ENCODE results near the gene SMPDL3B. TPM values are rescaled to one million over a fixed set of nuclear protein-coding genes. Genes with fewer than 3 reads are reported as not detected.
"Not testable (repeated sequence)": the region's sequence is repeated elsewhere in the genome, so short reads cannot be mapped to it uniquely, and the experiment has no call there.

The SMPDL3B gene
- total RNA-seq, 1 experiment from 2014 or later = 11.7 TPM

GRCh38 chr1:28002600-28002999 is 67.8 kb downstream of the SMPDL3B start:
- no TSS peak for BruUV-seq (replicated peaks)
- intact Hi-C loops (cut with micrococcal nuclease; ENCODE audit: unreplicated experiment) = no loop called here
- Histone ChIP-seq H3K27me3 (replicated peaks; ENCODE audit: control insufficient read depth, insufficient read depth, low read length) (no peaks in the 10 kb centered on the region), H3K9me3 (no peaks in the 10 kb centered on the region), H3K36me3 (ENCODE audit: control insufficient read depth, insufficient read depth, low read length) (no peaks in the 10 kb centered on the region), H3K4me3 (ENCODE audit: low read depth, low read length) (no peak overlapping the region), H3K4me1 (no peaks in the 10 kb centered on the region)
- H3K4me3 Mint-ChIP-seq (ENCODE audit: unreplicated experiment) = no peak overlapping the region
- ChIA-PET POLR2A (no interaction called here), CTCF (no interaction called here)
- H3K9me3 Mint-ChIP-seq (ENCODE audit: unreplicated experiment) = no peaks in the 10 kb centered on the region
- H3K27ac Mint-ChIP-seq (ENCODE audit: unreplicated experiment) = no peak overlapping the region
- H3K27me3 Mint-ChIP-seq (ENCODE audit: insufficient read depth, unreplicated experiment) = no peaks in the 10 kb centered on the region
- no peak for TF ChIP-seq CTCF (IDR thresholded peaks at IDR 0.05; ENCODE audit: insufficient read depth in 1 of 2, low read depth in 1 of 2, low read length in 1 of 2, severe bottlenecking in 1 of 2, unreplicated experiment in 1 of 2)
- H3K36me3 Mint-ChIP-seq (ENCODE audit: insufficient read depth, unreplicated experiment) = peaks cover 26% of the 10 kb centered on the region
- no peak for DNase-seq
- no peaks in the 10 kb centered on the region for H3K4me1 Mint-ChIP-seq (ENCODE audit: low read depth, unreplicated experiment)

GRCh38 chr1:28003117-28003516 is 68.3 kb downstream of the SMPDL3B start:
- H3K36me3 Mint-ChIP-seq (ENCODE audit: insufficient read depth, unreplicated experiment) = peaks cover 21% of the 10 kb centered on the region
- H3K4me1 Mint-ChIP-seq (ENCODE audit: low read depth, unreplicated experiment); H3K9me3 Mint-ChIP-seq (ENCODE audit: unreplicated experiment); H3K27me3 Mint-ChIP-seq (ENCODE audit: insufficient read depth, unreplicated experiment); H3K36me3 ChIP-seq (ENCODE audit: control insufficient read depth, insufficient read depth, low read length); H3K9me3 ChIP-seq; H3K27ac Mint-ChIP-seq (ENCODE audit: unreplicated experiment); H3K27me3 ChIP-seq (replicated peaks; ENCODE audit: control insufficient read depth, insufficient read depth, low read length); H3K4me3 ChIP-seq (ENCODE audit: low read depth, low read length); H3K4me1 ChIP-seq; H3K4me3 Mint-ChIP-seq (ENCODE audit: unreplicated experiment); POLR2A ChIA-PET; intact Hi-C loops (cut with micrococcal nuclease; ENCODE audit: unreplicated experiment); BruUV-seq (replicated peaks); CTCF ChIA-PET; DNase-seq: not testable (repeated sequence)

Other genes with a start within 250 kb of the SMPDL3B start
- 9.4 and 9.8 TPM in 2 replicates for gene FAM76A, start 209.0 kb upstream of the SMPDL3B start, total RNA-seq (2022)
- 19.6 and 21.5 TPM in 2 replicates for gene STX12, start 161.8 kb upstream of the SMPDL3B start, total RNA-seq (2022)
- 37.2 and 40.6 TPM in 2 replicates for gene PPP1R8, start 104.2 kb upstream of the SMPDL3B start, total RNA-seq (2022)
- 0.51 and 0.59 TPM in 2 replicates for gene THEMIS2, start 62.5 kb upstream of the SMPDL3B start, total RNA-seq (2022)
- 56.1 and 71.0 TPM in 2 replicates for gene RPA2, start 20.4 kb upstream of the SMPDL3B start, total RNA-seq (2022)
- 8.9 and 10.4 TPM in 2 replicates for gene XKR8, start 25.0 kb downstream of the SMPDL3B start, total RNA-seq (2022)
- gene EYA3, start 153.6 kb downstream of the SMPDL3B start, total RNA-seq (2022) = 9.9 and 11.2 TPM in 2 replicates
- 0.12 and 0.32 TPM in 2 replicates for gene PTAFR, start 241.7 kb downstream of the SMPDL3B start, total RNA-seq (2022)